Spleen (tissue), 11 donors: Measurements from ENCODE around the gene FAR2. TPM values are rescaled to one million over a fixed set of nuclear protein-coding genes. Genes with fewer than 3 reads are reported as not detected.

Source experiments
- DNase-seq: peaks from one replicate; pipeline ENCODE4 v3.0.0-alpha.2; 2020
- H3K27ac ChIP-seq, 8 donors: fragments of 200-600 bp; sonication (generic) in 7 of 8; 1 replicate in 4 of 8; 2 replicates in 4 of 8; pipeline versions ENCODE4 v1.5.0 to v1.8.0; 2016 to 2021; ENCODE audit warnings: inconsistent platforms in 4 of 8, mild to moderate bottlenecking in 4 of 8, moderate library complexity in 1 of 8
- H3K27me3 ChIP-seq, 7 donors: fragments of 200-600 bp; sonication (generic) in 6 of 7; replicated peaks in 1 of 7; 1 replicate in 4 of 7; 2 replicates in 3 of 7; pipeline versions ENCODE4 v1.5.0 to v1.8.0; 2016 to 2021; ENCODE audit warnings: inconsistent platforms in 3 of 7, mild to moderate bottlenecking in 1 of 7
- H3K36me3 ChIP-seq, 6 donors: fragments of 200-600 bp; sonication (generic) in 5 of 6; 1 replicate in 4 of 6; 2 replicates in 2 of 6; pipeline versions ENCODE4 v1.5.0 to v1.8.0; 2016 to 2021; ENCODE audit warnings: inconsistent platforms in 2 of 6
- H3K4me1 ChIP-seq, 6 donors: fragments of 200-600 bp; sonication (generic) in 5 of 6; 1 replicate in 3 of 6; 2 replicates in 3 of 6; pipeline versions ENCODE4 v1.5.0 to v1.8.0; 2016 to 2021; ENCODE audit warnings: inconsistent platforms in 3 of 6
- H3K4me3 ChIP-seq, 8 donors: fragments of 200-600 bp; sonication (generic) in 7 of 8; 1 replicate in 4 of 8; 2 replicates in 4 of 8; pipeline versions ENCODE4 v1.5.0 to v1.8.0; 2016 to 2021; ENCODE audit warnings: inconsistent platforms in 4 of 8, mild to moderate bottlenecking in 4 of 8, moderate library complexity in 2 of 8
- H3K9me3 ChIP-seq, 8 donors: fragments of 200-600 bp; sonication (generic) in 7 of 8; 1 replicate in 4 of 8; 2 replicates in 4 of 8; pipeline versions ENCODE4 v1.5.0 to v1.8.0; 2016 to 2021; ENCODE audit warnings: inconsistent platforms in 4 of 8
- POLR2A ChIP-seq, 3 donors: fragments of 450-650 bp; IDR thresholded peaks; one replicate each; pipeline ENCODE4 v1.5.1; 2017; ENCODE audit warnings: antibody characterized with exemption in 3 of 3, mild to moderate bottlenecking in 1 of 3
- POLR2AphosphoS5 ChIP-seq, 3 donors: sonication (generic); formaldehyde crosslinking; IDR thresholded peaks; one replicate each; pipeline ENCODE4 v1.5.1; 2017; ENCODE audit warnings: antibody characterized with exemption in 3 of 3
- WGBS, 5 donors: extraction: QIAGEN DNeasy Blood & Tissue Kit in 3 of 5; methylation state at CpG; one replicate each; pipeline versions ENCODE4 v1.1.5 to v1.1.7; 2013 to 2018; 5-methylcytosine and 5-hydroxymethylcytosine counted together
- intact Hi-C: fragments of 100-400 bp; cut with DNase I; formaldehyde crosslinking; loops from one replicate; pipeline ENCODE4 v1.15.0; 2023; ENCODE audit warnings: low total_unique reads
- polyA plus RNA-seq, 3 donors: library from polyadenylated mRNA; stranded (reverse); fragments of 200-250 nt; gene quantifications; one replicate each; pipeline ENCODE4 v1.2.1, GENCODE V29; 2013
- total RNA-seq, 7 donors: library from RNA; depleted of rRNA in 3 of 7; stranded (reverse); fragments of >200 nt in 3 of 7; fragmentation: NEBNext Ultra II Directional in 4 of 7; extraction: Animal tissue kit (Norgen Biotek cat#: 25700) in 4 of 7; gene quantifications; one replicate each; pipeline versions ENCODE4 v1.1.0 to v1.2.1, GENCODE V29; 2016 to 2021
- TF ChIP-seq, protein P1 (sequence below), 11 experiments: fragments of 200-600 bp in 7 of 11; fragments of 450-650 bp in 4 of 11; sonication (generic) in 4 of 11; IDR thresholded peaks in 8 of 11; conservative IDR thresholded peaks in 3 of 11; 1 replicate in 7 of 11; 2 replicates in 4 of 11; pipeline versions ENCODE4 v1.4.0 to v1.8.0; 2016 to 2021; ENCODE audit warnings: antibody characterized with exemption in 11 of 11, inconsistent platforms in 4 of 11, mild to moderate bottlenecking in 1 of 11
- donor health status: healthy with polysubstance abuse.
- donor health status: DM: no; HTN: no; CAD: no; lungs with moderate emphysema.
- donor health status: DM: no; HTN: no; CAD: no.
- donor health status: Bipolar disorder and iron deficiency.
- donor health status: healthy.
- donor health status: DM: no; HTN: no; CAD: no.
- donor health status: DM: yes; HTN: yes; CAD: no.

The FAR2 gene
- total and polyA plus RNA-seq, 10 donors: 2.9 to 51.8 (median 29.2) TPM

DNA sequence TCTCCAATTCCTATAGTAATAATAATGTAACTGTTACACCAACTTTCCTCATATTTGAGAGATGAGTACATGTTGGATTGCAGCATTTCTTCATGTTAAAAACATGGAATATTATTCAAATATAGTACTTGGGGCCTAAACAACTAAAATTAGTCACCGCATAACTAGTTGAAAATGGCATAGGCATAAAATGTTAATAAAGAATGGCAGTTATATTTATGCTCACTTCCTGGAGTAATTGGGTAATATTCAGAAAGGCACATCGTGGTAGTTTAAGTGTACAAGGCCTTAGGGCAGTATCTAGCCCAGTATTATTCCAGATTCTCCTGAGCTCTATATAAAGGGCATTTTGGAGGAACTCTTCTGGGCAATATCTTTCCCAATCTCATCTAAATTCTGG is 185.9 kb downstream of the FAR2 start:
- Histone ChIP-seq H3K4me1 (no peaks in the 10 kb centered on the region), H3K4me3 (no peak overlapping the region), H3K36me3 (peaks cover 0 to 95% (median 24%) of the 10 kb centered on the region in 6 donors), H3K9me3 (no peaks in the 10 kb centered on the region), H3K27ac (no peak overlapping the region), H3K27me3 (no peaks in the 10 kb centered on the region)
- DNase-seq: no peak
- no peak for TF ChIP-seq POLR2A (IDR thresholded peaks at IDR 0.05)
- no peak for TF ChIP-seq POLR2AphosphoS5 (IDR thresholded peaks at IDR 0.05)
- TF ChIP-seq, protein P1, sequence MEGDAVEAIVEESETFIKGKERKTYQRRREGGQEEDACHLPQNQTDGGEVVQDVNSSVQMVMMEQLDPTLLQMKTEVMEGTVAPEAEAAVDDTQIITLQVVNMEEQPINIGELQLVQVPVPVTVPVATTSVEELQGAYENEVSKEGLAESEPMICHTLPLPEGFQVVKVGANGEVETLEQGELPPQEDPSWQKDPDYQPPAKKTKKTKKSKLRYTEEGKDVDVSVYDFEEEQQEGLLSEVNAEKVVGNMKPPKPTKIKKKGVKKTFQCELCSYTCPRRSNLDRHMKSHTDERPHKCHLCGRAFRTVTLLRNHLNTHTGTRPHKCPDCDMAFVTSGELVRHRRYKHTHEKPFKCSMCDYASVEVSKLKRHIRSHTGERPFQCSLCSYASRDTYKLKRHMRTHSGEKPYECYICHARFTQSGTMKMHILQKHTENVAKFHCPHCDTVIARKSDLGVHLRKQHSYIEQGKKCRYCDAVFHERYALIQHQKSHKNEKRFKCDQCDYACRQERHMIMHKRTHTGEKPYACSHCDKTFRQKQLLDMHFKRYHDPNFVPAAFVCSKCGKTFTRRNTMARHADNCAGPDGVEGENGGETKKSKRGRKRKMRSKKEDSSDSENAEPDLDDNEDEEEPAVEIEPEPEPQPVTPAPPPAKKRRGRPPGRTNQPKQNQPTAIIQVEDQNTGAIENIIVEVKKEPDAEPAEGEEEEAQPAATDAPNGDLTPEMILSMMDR (IDR thresholded peaks at IDR 0.05 in 8 of 11, conservative IDR thresholded peaks at IDR 0.05 in 3 of 11): no peak
- intact Hi-C loops: no loop called here
- 75 to 97% (median 90%) methylated on average over 2 of the region's 2 CpGs for WGBS, 5 donors

DNA sequence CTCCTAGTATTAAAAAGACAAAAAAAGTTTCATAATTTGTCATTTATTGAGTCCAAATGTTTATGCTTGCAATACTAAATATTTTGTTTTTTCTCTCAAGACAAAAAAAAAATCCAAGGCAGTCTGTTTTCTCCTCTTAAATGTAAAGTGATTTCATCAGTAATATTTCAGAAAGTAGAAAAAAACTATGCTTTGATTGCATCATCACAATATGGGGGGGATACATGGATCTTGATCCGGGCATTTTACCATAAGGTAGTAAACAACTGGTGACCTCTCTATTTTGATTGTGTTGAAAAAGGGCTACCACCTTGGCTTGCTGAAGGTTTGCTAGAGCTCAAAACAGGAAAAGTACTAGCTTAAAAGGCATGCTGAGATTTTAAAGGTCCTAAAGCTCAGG is 188.2 kb downstream of the FAR2 start:
- Histone ChIP-seq H3K36me3 (peaks cover 0 to 100% (median 44%) of the 10 kb centered on the region in 6 donors), H3K27ac (no peak overlapping the region), H3K27me3 (no peaks in the 10 kb centered on the region), H3K9me3 (no peaks in the 10 kb centered on the region), H3K4me1 (no peaks in the 10 kb centered on the region), H3K4me3 (no peak overlapping the region)
- 88 to 98% (median 90%) methylated on average over 1 of the region's 1 CpG for WGBS, 5 donors
- intact Hi-C loops: no loop called here
- no peak for DNase-seq
- TF ChIP-seq POLR2A (IDR thresholded peaks at IDR 0.05) (no peak), POLR2AphosphoS5 (IDR thresholded peaks at IDR 0.05) (no peak)
- TF ChIP-seq, protein P1 (IDR thresholded peaks at IDR 0.05 in 8 of 11, conservative IDR thresholded peaks at IDR 0.05 in 3 of 11): no peak

DNA sequence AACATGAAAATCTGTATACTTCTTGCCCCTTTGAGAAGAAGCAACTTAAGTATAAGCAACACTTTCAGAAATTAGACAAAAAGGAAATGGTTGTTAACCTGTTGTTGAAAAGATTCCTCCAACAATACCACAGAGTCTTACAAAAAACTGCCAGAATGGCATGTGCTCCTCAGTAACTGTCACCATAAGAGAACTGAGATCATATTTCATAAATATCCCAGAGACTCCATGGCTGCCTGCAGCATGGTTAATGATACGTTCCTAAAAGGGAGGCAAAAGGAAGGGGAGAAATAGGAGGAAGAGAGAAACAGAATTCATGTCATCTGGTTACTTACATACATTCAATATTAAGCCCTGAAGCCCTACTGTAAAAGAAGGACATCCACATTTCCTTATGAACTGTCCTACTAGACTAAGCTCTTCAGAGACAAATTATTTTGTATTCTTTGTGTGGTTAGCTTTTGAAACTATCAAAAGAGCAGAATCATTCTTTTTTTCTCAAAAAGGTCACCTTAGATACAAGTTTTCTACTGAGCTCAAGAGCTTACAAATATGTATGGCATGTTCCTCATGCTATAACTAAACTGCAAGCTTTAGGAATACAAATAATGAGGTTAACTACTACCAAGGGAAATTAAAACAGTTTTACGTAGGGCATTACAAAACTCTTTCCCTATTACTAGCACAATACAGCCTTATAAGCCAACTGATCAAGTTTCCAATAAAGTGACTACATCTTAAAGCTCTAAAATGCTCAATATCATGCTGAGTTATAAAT is 194.1 kb downstream of the FAR2 start:
- Histone ChIP-seq H3K36me3 (peaks cover 0 to 100% (median 80%) of the 10 kb centered on the region in 6 donors), H3K4me1 (no peaks in the 10 kb centered on the region), H3K9me3 (no peaks in the 10 kb centered on the region), H3K27me3 (no peaks in the 10 kb centered on the region), H3K4me3 (no peak overlapping the region), H3K27ac (no peak overlapping the region)
- no peak for DNase-seq
- TF ChIP-seq, protein P1 (IDR thresholded peaks at IDR 0.05 in 8 of 11, conservative IDR thresholded peaks at IDR 0.05 in 3 of 11): no peak
- TF ChIP-seq POLR2AphosphoS5 (IDR thresholded peaks at IDR 0.05): no peak
- TF ChIP-seq POLR2A (IDR thresholded peaks at IDR 0.05): no peak
- intact Hi-C loops: no loop called here
- WGBS, 5 donors: 77 to 93% (median 84%) methylated on average over 2 of the region's 2 CpGs

DNA sequence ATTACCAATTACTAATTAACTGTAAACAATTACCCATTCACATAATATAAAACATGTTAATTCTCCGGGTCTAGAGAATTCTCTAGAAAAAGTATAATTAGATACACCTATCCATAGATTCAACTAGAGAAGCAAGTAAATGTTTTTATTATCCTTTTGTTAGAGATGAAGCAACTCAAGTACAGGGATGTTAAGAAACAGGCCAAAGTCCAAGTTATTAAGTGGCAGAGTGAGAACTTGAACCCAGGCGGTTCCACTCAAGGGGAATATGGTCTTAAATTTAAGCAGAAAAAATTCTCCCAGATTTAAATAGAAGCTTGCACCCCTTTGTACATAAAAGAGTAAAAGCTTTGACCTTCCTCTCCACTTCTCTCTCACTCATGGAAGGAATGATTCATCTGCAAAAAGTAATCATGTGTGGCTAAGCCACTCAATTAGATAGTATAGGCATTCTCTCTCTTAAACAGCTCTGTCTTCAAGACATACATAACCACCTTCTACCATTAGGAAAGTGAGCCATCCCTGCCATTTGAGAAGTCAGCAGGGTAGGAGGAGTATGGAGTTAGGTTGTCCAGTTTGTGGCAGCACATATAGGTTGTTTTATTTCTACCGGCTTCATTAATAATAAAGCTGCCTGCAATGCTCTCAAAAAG is 197.8 kb downstream of the FAR2 start:
- Histone ChIP-seq H3K4me3 (no peak overlapping the region), H3K36me3 (peaks cover 0 to 90% (median 53%) of the 10 kb centered on the region in 6 donors), H3K27ac (no peak overlapping the region), H3K4me1 (no peaks in the 10 kb centered on the region), H3K9me3 (no peaks in the 10 kb centered on the region), H3K27me3 (no peaks in the 10 kb centered on the region)
- TF ChIP-seq, protein P1 (IDR thresholded peaks at IDR 0.05 in 8 of 11, conservative IDR thresholded peaks at IDR 0.05 in 3 of 11): no peak
- TF ChIP-seq POLR2AphosphoS5 (IDR thresholded peaks at IDR 0.05) (no peak), POLR2A (IDR thresholded peaks at IDR 0.05) (no peak)
- intact Hi-C loops: no loop called here
- DNase-seq: no peak
- 93 to 98% (median 97%) methylated on average over 3 of the region's 3 CpGs for WGBS, 5 donors
